ENCODE results near the gene HNRNPUL2. TPM values are rescaled to one million over a fixed set of nuclear protein-coding genes. Genes with fewer than 3 reads are reported as not detected.

The HNRNPUL2 gene
- total RNA-seq, 1 experiment from 2014 or later, result 47.3 TPM

DNA sequence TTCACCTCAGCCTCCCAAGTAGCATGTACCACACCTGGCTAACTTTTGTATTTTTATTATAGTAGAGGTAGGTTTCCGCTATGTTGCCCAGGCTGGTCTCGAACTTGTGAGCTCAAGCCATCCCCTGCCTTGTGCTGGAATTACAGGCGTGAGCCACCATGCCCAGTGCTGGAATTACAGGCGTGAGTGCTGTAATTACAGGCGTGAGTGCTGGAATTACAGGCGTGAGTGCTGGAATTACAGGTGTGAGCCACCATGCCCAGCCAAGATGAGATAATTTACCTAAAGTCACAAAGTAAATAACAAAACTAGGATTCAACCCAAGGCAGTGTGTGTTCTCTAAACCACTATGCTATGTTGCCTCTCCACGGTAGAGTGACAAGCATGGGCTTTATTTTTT is 44.7 kb downstream of the HNRNPUL2 start:
- no peak overlapping the region for H3K4me3 ChIP-seq (ENCODE audit: low read depth in 2 of 2, low read length in 2 of 2)
- ATAC-seq (no peak), DNase-seq (ENCODE audit: low read depth, low spot score) (no peak)
- POLR2A ChIA-PET, result no interaction called here
- TF ChIP-seq TCF7L2 (IDR thresholded peaks at IDR 0.05; ENCODE audit: low read depth, low read length), result no peak
- TF ChIP-seq, protein P1, sequence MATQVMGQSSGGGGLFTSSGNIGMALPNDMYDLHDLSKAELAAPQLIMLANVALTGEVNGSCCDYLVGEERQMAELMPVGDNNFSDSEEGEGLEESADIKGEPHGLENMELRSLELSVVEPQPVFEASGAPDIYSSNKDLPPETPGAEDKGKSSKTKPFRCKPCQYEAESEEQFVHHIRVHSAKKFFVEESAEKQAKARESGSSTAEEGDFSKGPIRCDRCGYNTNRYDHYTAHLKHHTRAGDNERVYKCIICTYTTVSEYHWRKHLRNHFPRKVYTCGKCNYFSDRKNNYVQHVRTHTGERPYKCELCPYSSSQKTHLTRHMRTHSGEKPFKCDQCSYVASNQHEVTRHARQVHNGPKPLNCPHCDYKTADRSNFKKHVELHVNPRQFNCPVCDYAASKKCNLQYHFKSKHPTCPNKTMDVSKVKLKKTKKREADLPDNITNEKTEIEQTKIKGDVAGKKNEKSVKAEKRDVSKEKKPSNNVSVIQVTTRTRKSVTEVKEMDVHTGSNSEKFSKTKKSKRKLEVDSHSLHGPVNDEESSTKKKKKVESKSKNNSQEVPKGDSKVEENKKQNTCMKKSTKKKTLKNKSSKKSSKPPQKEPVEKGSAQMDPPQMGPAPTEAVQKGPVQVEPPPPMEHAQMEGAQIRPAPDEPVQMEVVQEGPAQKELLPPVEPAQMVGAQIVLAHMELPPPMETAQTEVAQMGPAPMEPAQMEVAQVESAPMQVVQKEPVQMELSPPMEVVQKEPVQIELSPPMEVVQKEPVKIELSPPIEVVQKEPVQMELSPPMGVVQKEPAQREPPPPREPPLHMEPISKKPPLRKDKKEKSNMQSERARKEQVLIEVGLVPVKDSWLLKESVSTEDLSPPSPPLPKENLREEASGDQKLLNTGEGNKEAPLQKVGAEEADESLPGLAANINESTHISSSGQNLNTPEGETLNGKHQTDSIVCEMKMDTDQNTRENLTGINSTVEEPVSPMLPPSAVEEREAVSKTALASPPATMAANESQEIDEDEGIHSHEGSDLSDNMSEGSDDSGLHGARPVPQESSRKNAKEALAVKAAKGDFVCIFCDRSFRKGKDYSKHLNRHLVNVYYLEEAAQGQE (IDR thresholded peaks at IDR 0.05; ENCODE audit: insufficient read depth in 1 of 2, low read depth in 2 of 2, low read length in 1 of 2), result no peak
- TF ChIP-seq, protein P2, sequence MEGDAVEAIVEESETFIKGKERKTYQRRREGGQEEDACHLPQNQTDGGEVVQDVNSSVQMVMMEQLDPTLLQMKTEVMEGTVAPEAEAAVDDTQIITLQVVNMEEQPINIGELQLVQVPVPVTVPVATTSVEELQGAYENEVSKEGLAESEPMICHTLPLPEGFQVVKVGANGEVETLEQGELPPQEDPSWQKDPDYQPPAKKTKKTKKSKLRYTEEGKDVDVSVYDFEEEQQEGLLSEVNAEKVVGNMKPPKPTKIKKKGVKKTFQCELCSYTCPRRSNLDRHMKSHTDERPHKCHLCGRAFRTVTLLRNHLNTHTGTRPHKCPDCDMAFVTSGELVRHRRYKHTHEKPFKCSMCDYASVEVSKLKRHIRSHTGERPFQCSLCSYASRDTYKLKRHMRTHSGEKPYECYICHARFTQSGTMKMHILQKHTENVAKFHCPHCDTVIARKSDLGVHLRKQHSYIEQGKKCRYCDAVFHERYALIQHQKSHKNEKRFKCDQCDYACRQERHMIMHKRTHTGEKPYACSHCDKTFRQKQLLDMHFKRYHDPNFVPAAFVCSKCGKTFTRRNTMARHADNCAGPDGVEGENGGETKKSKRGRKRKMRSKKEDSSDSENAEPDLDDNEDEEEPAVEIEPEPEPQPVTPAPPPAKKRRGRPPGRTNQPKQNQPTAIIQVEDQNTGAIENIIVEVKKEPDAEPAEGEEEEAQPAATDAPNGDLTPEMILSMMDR (IDR thresholded peaks at IDR 0.05), result no peak
- TF ChIP-seq SIN3A (IDR thresholded peaks at IDR 0.05; ENCODE audit: borderline replicate concordance, insufficient read depth, low read depth, low read length), result no peak
- no peak for TF ChIP-seq POLR2AphosphoS5 (IDR thresholded peaks at IDR 0.05; ENCODE audit: low read depth, low read length)
- H3K9me3 ChIP-seq (ENCODE audit: control insufficient read depth, insufficient read depth, low read depth, low read length), result no peaks in the 10 kb centered on the region
- CTCF ChIA-PET, result no interaction called here
- H3K27ac ChIP-seq (ENCODE audit: low read length), result no peak overlapping the region
- in situ Hi-C loops (cut with HindIII; ENCODE audit: low pct_unique_long_range_greater_than_20kb, low sequenced_read_pairs), result no loop called here
- intact Hi-C loops (cut with micrococcal nuclease; ENCODE audit: unreplicated experiment), result no loop called here
- H3K4me1 ChIP-seq (ENCODE audit: control insufficient read depth, insufficient read depth, low read length), result peaks cover 8% of the 10 kb centered on the region
- no peaks in the 10 kb centered on the region for H3K27me3 ChIP-seq (ENCODE audit: control insufficient read depth, insufficient read depth, low read length)
- no TSS peak for BruUV-seq (replicated peaks)
- H3K36me3 ChIP-seq (ENCODE audit: control insufficient read depth, insufficient read depth, low read length), result no peaks in the 10 kb centered on the region; the same call in 1 of the 2 replicates

DNA sequence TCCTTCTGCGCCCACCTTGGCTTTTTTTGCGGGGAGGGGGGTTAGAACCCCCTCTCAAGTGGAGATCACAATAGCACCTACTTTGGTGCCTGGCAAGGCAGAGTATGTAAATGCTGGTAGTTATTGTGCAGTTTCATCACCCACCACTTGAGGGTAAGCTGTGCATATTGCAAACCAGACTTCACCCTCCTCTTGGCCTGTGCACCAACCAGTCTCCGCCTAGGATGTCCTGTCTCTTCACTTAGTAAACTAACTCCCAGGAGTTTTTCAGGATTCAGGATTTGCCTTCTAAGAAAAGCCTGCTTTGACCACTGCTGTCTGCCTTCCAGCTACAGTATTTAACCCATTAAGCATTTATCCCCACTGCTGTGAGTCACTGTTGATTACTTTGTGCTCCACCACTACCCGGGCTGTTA is 46.4 kb downstream of the HNRNPUL2 start:
- no peak for DNase-seq (ENCODE audit: low read depth, low spot score)
- Histone ChIP-seq H3K27ac (ENCODE audit: low read length) (peak overlapping the region; percentile 42; the same call in 1 of the 2 replicates), H3K4me1 (ENCODE audit: control insufficient read depth, insufficient read depth, low read length) (peaks cover 11% of the 10 kb centered on the region), H3K36me3 (ENCODE audit: control insufficient read depth, insufficient read depth, low read length) (no peaks in the 10 kb centered on the region; the same call in 1 of the 2 replicates), H3K9me3 (ENCODE audit: control insufficient read depth, insufficient read depth, low read depth, low read length) (no peaks in the 10 kb centered on the region), H3K4me3 (ENCODE audit: low read depth in 2 of 2, low read length in 2 of 2) (no peak overlapping the region), H3K27me3 (ENCODE audit: control insufficient read depth, insufficient read depth, low read length) (no peaks in the 10 kb centered on the region)
- ChIA-PET POLR2A (interaction anchor here (0.6 to 0.8 kb wide), 2 partner anchors 10 to 95 kb away, joined by 4 to 6 read pairs; no protein-coding TSS in a partner anchor), CTCF (interaction anchor here (0.6 to 1.4 kb wide), 7 partner anchors 25 to 185 kb away, joined by 3 to 8 read pairs (median 4); partner anchors contain the start of gene ZBTB3)
- no TSS peak for BruUV-seq (replicated peaks)
- intact Hi-C loops (cut with micrococcal nuclease; ENCODE audit: unreplicated experiment) (no loop called here), in situ Hi-C loops (cut with HindIII; ENCODE audit: low pct_unique_long_range_greater_than_20kb, low sequenced_read_pairs) (no loop called here)
- TF ChIP-seq, protein P1 (IDR thresholded peaks at IDR 0.05; ENCODE audit: insufficient read depth in 1 of 2, low read depth in 2 of 2, low read length in 1 of 2), result no peak
- TF ChIP-seq, protein P2 (IDR thresholded peaks at IDR 0.05), result peak; percentile 84; the same call in 1 of the 2 replicates
- no peak for TF ChIP-seq SIN3A (IDR thresholded peaks at IDR 0.05; ENCODE audit: borderline replicate concordance, insufficient read depth, low read depth, low read length)
- ATAC-seq, result peak; percentile 93
